Ishikawa (cell line): Measurements from ENCODE around the gene HMCN1.

ENCODE experiments used
- CEBPB ChIP-seq: IDR thresholded peaks from 2 replicates; pipeline ENCODE4 v1.6.1; 2012
- EGR1 ChIP-seq: IDR thresholded peaks from 2 replicates; pipeline ENCODE4 v1.6.1; 2012
- EP300 ChIP-seq: IDR thresholded peaks from 2 replicates; pipeline ENCODE4 v1.6.1; 2012; ENCODE audit warnings: borderline replicate concordance
- NFIC ChIP-seq: IDR thresholded peaks from 2 replicates; pipeline ENCODE4 v1.6.1; 2012
- RAD21 ChIP-seq: IDR thresholded peaks from 2 replicates; pipeline ENCODE4 v1.6.1; 2012; ENCODE audit warnings: low read depth
- TAF1 ChIP-seq: IDR thresholded peaks from 2 replicates; pipeline ENCODE4 v1.6.1; 2012; ENCODE audit warnings: low read depth, mild to moderate bottlenecking
- TCF12 ChIP-seq: IDR thresholded peaks from 2 replicates; pipeline ENCODE4 v1.6.1; 2012; ENCODE audit warnings: low read depth
- TEAD4 ChIP-seq: IDR thresholded peaks from 2 replicates; pipeline ENCODE4 v1.6.1; 2012
- YY1 ChIP-seq: IDR thresholded peaks from 2 replicates; pipeline ENCODE4 v1.6.1; 2012; ENCODE audit warnings: low read depth
- TF ChIP-seq, protein P1 (sequence below): IDR thresholded peaks from 2 replicates; pipeline ENCODE4 v1.6.1; 2012
- TF ChIP-seq, protein P2 (sequence below): IDR thresholded peaks from 2 replicates; pipeline ENCODE4 v1.6.1; 2012; ENCODE audit warnings: low read depth, mild to moderate bottlenecking

GRCh38 chr1:185846672-185847444 lies 112.7 kb downstream of the HMCN1 start:
- no peak for TF ChIP-seq EGR1
- TF ChIP-seq NFIC, result no peak
- TF ChIP-seq, protein P1, sequence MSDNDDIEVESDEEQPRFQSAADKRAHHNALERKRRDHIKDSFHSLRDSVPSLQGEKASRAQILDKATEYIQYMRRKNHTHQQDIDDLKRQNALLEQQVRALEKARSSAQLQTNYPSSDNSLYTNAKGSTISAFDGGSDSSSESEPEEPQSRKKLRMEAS, result no peak
- TF ChIP-seq RAD21, result no peak
- no peak for TF ChIP-seq EP300
- TF ChIP-seq TCF12, result no peak
- TF ChIP-seq TAF1, result no peak
- TF ChIP-seq, protein P2, sequence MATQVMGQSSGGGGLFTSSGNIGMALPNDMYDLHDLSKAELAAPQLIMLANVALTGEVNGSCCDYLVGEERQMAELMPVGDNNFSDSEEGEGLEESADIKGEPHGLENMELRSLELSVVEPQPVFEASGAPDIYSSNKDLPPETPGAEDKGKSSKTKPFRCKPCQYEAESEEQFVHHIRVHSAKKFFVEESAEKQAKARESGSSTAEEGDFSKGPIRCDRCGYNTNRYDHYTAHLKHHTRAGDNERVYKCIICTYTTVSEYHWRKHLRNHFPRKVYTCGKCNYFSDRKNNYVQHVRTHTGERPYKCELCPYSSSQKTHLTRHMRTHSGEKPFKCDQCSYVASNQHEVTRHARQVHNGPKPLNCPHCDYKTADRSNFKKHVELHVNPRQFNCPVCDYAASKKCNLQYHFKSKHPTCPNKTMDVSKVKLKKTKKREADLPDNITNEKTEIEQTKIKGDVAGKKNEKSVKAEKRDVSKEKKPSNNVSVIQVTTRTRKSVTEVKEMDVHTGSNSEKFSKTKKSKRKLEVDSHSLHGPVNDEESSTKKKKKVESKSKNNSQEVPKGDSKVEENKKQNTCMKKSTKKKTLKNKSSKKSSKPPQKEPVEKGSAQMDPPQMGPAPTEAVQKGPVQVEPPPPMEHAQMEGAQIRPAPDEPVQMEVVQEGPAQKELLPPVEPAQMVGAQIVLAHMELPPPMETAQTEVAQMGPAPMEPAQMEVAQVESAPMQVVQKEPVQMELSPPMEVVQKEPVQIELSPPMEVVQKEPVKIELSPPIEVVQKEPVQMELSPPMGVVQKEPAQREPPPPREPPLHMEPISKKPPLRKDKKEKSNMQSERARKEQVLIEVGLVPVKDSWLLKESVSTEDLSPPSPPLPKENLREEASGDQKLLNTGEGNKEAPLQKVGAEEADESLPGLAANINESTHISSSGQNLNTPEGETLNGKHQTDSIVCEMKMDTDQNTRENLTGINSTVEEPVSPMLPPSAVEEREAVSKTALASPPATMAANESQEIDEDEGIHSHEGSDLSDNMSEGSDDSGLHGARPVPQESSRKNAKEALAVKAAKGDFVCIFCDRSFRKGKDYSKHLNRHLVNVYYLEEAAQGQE, result no peak
- TF ChIP-seq YY1, result no peak
- no peak for TF ChIP-seq TEAD4
- no peak for TF ChIP-seq CEBPB
